GM20431 (cell line): Measurements from ENCODE around the gene ZNF862.

ENCODE experiments used
- in situ Hi-C: fragments of 300-500 bp; cut with MseI, MboI; formaldehyde crosslinking; loops from one replicate; pipeline ENCODE4 v1.15.0; 2020; ENCODE audit warnings: low sequenced_read_pairs; ENCODE audit not compliant: unreplicated experiment

The ZNF862 gene

GRCh38 chr7:149863500-149863899 is 25.3 kb downstream of the ZNF862 start:
- in situ Hi-C loops = no loop called here

GRCh38 chr7:149864023-149864422 is 25.8 kb downstream of the ZNF862 start:
- in situ Hi-C loops = no loop called here

- in situ Hi-C loops = no loop called here
Measured at GRCh38 chr7:149864751-149865150, 26.6 kb downstream of the ZNF862 start.

GRCh38 chr7:149865437-149865836 is 27.3 kb downstream of the ZNF862 start:
- in situ Hi-C loops = no loop called here

- in situ Hi-C loops = no loop called here
Measured at GRCh38 chr7:149866139-149866778, 28.1 kb downstream of the ZNF862 start.

- in situ Hi-C loops = no loop called here
Measured at GRCh38 chr7:149866779-149867447, 28.7 kb downstream of the ZNF862 start.

- in situ Hi-C loops = no loop called here
Measured at GRCh38 chr7:149867762-149868622, 29.8 kb downstream of the ZNF862 start.

GRCh38 chr7:149868623-149869290 is 30.6 kb downstream of the ZNF862 start:
- in situ Hi-C loops = no loop called here

- in situ Hi-C loops = no loop called here
Measured at GRCh38 chr7:149869291-149869650, 31.1 kb downstream of the ZNF862 start.

GRCh38 chr7:149869867-149870266 is 31.7 kb downstream of the ZNF862 start:
- in situ Hi-C loops = no loop called here

GRCh38 chr7:149870274-149870673 is 32.1 kb downstream of the ZNF862 start:
- in situ Hi-C loops = no loop called here

- in situ Hi-C loops = no loop called here
Measured at GRCh38 chr7:149870701-149871483, 32.7 kb downstream of the ZNF862 start.

GRCh38 chr7:149871576-149871975 is 33.4 kb downstream of the ZNF862 start:
- in situ Hi-C loops = no loop called here

GRCh38 chr7:149872419-149873073 is 34.4 kb downstream of the ZNF862 start:
- in situ Hi-C loops = no loop called here

GRCh38 chr7:149873074-149873969 is 35.1 kb downstream of the ZNF862 start, which contains the start of gene ATP6V0E2:
Gene ATP6V0E2 (plus strand): TSS chr7:149873969. CDS start chr7:149874066, 97 bp downstream.
- in situ Hi-C loops = no loop called here

- in situ Hi-C loops = no loop called here
Measured at GRCh38 chr7:149873970-149874643, 35.9 kb downstream of the ZNF862 start.

- in situ Hi-C loops = no loop called here
Measured at GRCh38 chr7:149874644-149875028, 36.5 kb downstream of the ZNF862 start.

GRCh38 chr7:149875396-149875795 is 37.2 kb downstream of the ZNF862 start:
- in situ Hi-C loops = no loop called here
